GM23338 (cell line): ENCODE results near the gene ZSCAN2. TPM values are rescaled to one million over a fixed set of nuclear protein-coding genes. Genes with fewer than 3 reads are reported as not detected.

Source experiments
- ATAC-seq: fragments of 200-7000 bp; cut with Tn5 transposase; 3 replicates; pipeline ENCODE4 v1.9.1; 2020
- DNase-seq: peaks from one replicate; pipeline ENCODE4 v3.0.0-alpha.2; 2015; ENCODE audit warnings: low spot score
- H2AFZ ChIP-seq: fragments of 200-600 bp; sonication (generic); 2 replicates; pipeline ENCODE4 v1.8.0; 2016; ENCODE audit warnings: antibody characterized with exemption, mild to moderate bottlenecking, moderate library complexity
- H3F3A ChIP-seq: fragments of 200-600 bp; sonication (generic); replicated peaks from 2 replicates; pipeline ENCODE4 v1.8.0; 2017; ENCODE audit warnings: antibody characterized with exemption, mixed run types, low read depth
- H3K27ac ChIP-seq: fragments of 200-600 bp; sonication (generic); 2 replicates; pipeline ENCODE4 v1.6.1; 2016; ENCODE audit warnings: low read depth
- H3K27me3 ChIP-seq: fragments of 200-600 bp; sonication (generic); 2 replicates; pipeline ENCODE4 v1.8.0; 2016; ENCODE audit warnings: mild to moderate bottlenecking, mixed run types, moderate library complexity; ENCODE audit not compliant: insufficient read depth
- H3K36me3 ChIP-seq: fragments of 200-600 bp; sonication (generic); 2 replicates; pipeline ENCODE4 v1.8.0; 2016; ENCODE audit warnings: mild to moderate bottlenecking; ENCODE audit not compliant: insufficient read depth
- H3K4me1 ChIP-seq: fragments of 200-600 bp; sonication (generic); 2 replicates; pipeline ENCODE4 v1.8.0; 2016; ENCODE audit warnings: mild to moderate bottlenecking, moderate library complexity; ENCODE audit not compliant: insufficient read depth
- H3K4me2 ChIP-seq: fragments of 200-600 bp; sonication (generic); 2 replicates; pipeline ENCODE4 v1.7.1; 2017; ENCODE audit warnings: mixed run types
- H3K4me3 ChIP-seq: fragments of 200-600 bp; sonication (generic); 2 replicates; pipeline ENCODE4 v1.6.1; 2016; ENCODE audit warnings: mixed run types
- H3K79me2 ChIP-seq: fragments of 200-600 bp; sonication (generic); replicated peaks from 2 replicates; pipeline ENCODE4 v1.8.0; 2017; ENCODE audit warnings: mild to moderate bottlenecking; ENCODE audit not compliant: insufficient read depth
- H3K9me2 ChIP-seq: fragments of 200-600 bp; sonication (generic); 2 replicates; pipeline ENCODE4 v1.8.0; 2017; ENCODE audit not compliant: insufficient read depth
- H4K20me1 ChIP-seq: fragments of 200-600 bp; sonication (generic); replicated peaks from 2 replicates; pipeline ENCODE4 v1.8.0; 2017; ENCODE audit warnings: mild to moderate bottlenecking; ENCODE audit not compliant: insufficient read depth
- H3K27ac Mint-ChIP-seq: 2 replicates; pipeline ENCODE4 v1.8.0; 2020; ENCODE audit warnings: inconsistent platforms, mild to moderate bottlenecking, moderate library complexity, mixed read lengths
- H3K27me3 Mint-ChIP-seq: 3 replicates; pipeline ENCODE4 v1.8.0; 2022; ENCODE audit warnings: low read depth, mild to moderate bottlenecking, moderate library complexity, mixed read lengths, inconsistent platforms; ENCODE audit not compliant: insufficient read depth, poor library complexity
- H3K36me3 Mint-ChIP-seq: 3 replicates; pipeline ENCODE4 v1.8.0; 2021; ENCODE audit warnings: low read depth, mild to moderate bottlenecking, inconsistent platforms, moderate library complexity, mixed read lengths
- H3K4me1 Mint-ChIP-seq: 3 replicates; pipeline ENCODE4 v1.8.0; 2020; ENCODE audit warnings: mild to moderate bottlenecking, inconsistent platforms, mixed read lengths
- H3K4me3 Mint-ChIP-seq: 3 replicates; pipeline ENCODE4 v1.8.0; 2021; ENCODE audit warnings: moderate library complexity, mild to moderate bottlenecking, inconsistent platforms, mixed read lengths
- H3K9me3 Mint-ChIP-seq: 3 replicates; pipeline ENCODE4 v1.8.0; 2020; ENCODE audit warnings: moderate library complexity, mild to moderate bottlenecking, inconsistent platforms, mixed read lengths
- CREB1 ChIP-seq: fragments of 250-450 bp; sonication (Bioruptor Pico); IDR thresholded peaks from 2 replicates; pipeline ENCODE4 v1.5.0; 2020; ENCODE audit warnings: low read depth, mild to moderate bottlenecking, moderate library complexity
- ETS1 ChIP-seq: IDR thresholded peaks from 2 replicates; pipeline ENCODE4 v1.6.1; 2016; ENCODE audit warnings: antibody characterized with exemption
- EZH2 ChIP-seq: fragments of 200-600 bp; sonication (generic); IDR thresholded peaks from one replicate; pipeline ENCODE4 v1.8.0; 2017; ENCODE audit warnings: antibody characterized with exemption, mild to moderate bottlenecking, low read depth; ENCODE audit not compliant: unreplicated experiment
- EZH2phosphoT487 ChIP-seq: fragments of 200-600 bp; sonication (generic); IDR thresholded peaks from one replicate; pipeline ENCODE4 v1.8.1; 2018; ENCODE audit warnings: antibody characterized with exemption; ENCODE audit not compliant: unreplicated experiment
- JUNB ChIP-seq: IDR thresholded peaks from one replicate; pipeline ENCODE4 v1.6.1; 2016; ENCODE audit warnings: antibody characterized with exemption; ENCODE audit not compliant: unreplicated experiment
- NANOG ChIP-seq: IDR thresholded peaks from 2 replicates; pipeline ENCODE4 v1.6.1; 2016; ENCODE audit warnings: antibody characterized with exemption, borderline replicate concordance
- POLR2AphosphoS5 ChIP-seq: IDR thresholded peaks from 2 replicates; pipeline ENCODE4 v1.6.1; 2016; ENCODE audit warnings: antibody characterized with exemption, low read depth
- STAT1 ChIP-seq: IDR thresholded peaks from one replicate; pipeline ENCODE4 v1.6.1; 2016; ENCODE audit warnings: antibody characterized with exemption; ENCODE audit not compliant: unreplicated experiment
- ZNF114 ChIP-seq: fragments of 250-450 bp; sonication (Bioruptor Pico); IDR thresholded peaks from 2 replicates; pipeline ENCODE4 v1.5.0; 2020; ENCODE audit warnings: mild to moderate bottlenecking, moderate library complexity
- ZNF331 ChIP-seq: fragments of 250-450 bp; sonication (Bioruptor Pico); IDR thresholded peaks from 2 replicates; pipeline ENCODE4 v1.5.0; 2020; ENCODE audit warnings: low read depth, mild to moderate bottlenecking, moderate library complexity
- polyA plus RNA-seq: library from polyadenylated mRNA; unstranded; fragments of >200 nt; fragmentation: Nextera tagmentation; extraction: Ambion mirVana; gene quantifications from 2 replicates; pipeline ENCODE4 v1.2.1, GENCODE V29; 2016
- total RNA-seq: library from RNA; depleted of rRNA; stranded (reverse); fragments of >200 nt; shearing (Covaris generic); gene quantifications from 2 replicates; pipeline ENCODE4 v1.2.3, GENCODE V29; 2014
- TF ChIP-seq, protein P1 (sequence below): fragments of 250-450 bp; sonication (Bioruptor Pico); IDR thresholded peaks from 2 replicates; pipeline ENCODE4 v1.5.0; 2020; ENCODE audit warnings: mild to moderate bottlenecking, moderate library complexity
- TF ChIP-seq, protein P2 (sequence below), 2 experiments: fragments of 200-600 bp in 1 of 2; sonication (generic) in 1 of 2; conservative IDR thresholded peaks; 2 replicates each; pipeline versions ENCODE4 v1.5.1 to v1.6.1; 2016 to 2017; ENCODE audit warnings: antibody characterized with exemption in 2 of 2, low read depth in 2 of 2, mild to moderate bottlenecking in 2 of 2, moderate library complexity in 1 of 2
- TF ChIP-seq, protein P3 (sequence below): IDR thresholded peaks from one replicate; pipeline ENCODE4 v1.6.1; 2018; ENCODE audit warnings: antibody characterized with exemption; ENCODE audit not compliant: unreplicated experiment

Gene ZSCAN2
- total and polyA plus RNA-seq, 2 experiments from 2014 or later = 45.8 to 63.9 TPM

DNA sequence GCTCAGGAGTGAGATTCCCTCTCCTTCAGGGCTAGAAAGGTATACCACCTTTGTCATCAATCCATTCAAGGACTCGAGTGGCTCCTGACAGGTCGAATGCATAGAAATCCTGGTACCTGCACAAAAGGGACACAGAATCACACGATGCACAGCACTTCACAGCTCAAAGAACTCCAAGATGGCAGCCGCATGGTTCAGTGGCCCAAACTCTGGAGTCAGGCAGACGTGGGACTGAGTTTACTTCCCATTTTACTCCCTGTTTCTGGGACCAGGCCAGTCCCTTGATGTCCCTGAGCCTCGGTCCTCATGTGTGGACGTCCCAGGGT, 52.7 kb downstream of the ZSCAN2 start:
- H3F3A ChIP-seq = peaks cover 15% of the 10 kb centered on the region
- peaks cover 13% of the 10 kb centered on the region for H3K27me3 Mint-ChIP-seq
- H3K9me3 Mint-ChIP-seq = no peaks in the 10 kb centered on the region; the same call in 2 of the 3 replicates
- TF ChIP-seq ETS1 (no peak), NANOG (no peak), JUNB (no peak), EZH2phosphoT487 (no peak), STAT1 (no peak), ZNF331 (CRISPR knock-in tag) (no peak), CREB1 (CRISPR knock-in tag) (no peak), ZNF114 (no peak), POLR2AphosphoS5 (no peak), EZH2 (no peak)
- TF ChIP-seq, protein P1, sequence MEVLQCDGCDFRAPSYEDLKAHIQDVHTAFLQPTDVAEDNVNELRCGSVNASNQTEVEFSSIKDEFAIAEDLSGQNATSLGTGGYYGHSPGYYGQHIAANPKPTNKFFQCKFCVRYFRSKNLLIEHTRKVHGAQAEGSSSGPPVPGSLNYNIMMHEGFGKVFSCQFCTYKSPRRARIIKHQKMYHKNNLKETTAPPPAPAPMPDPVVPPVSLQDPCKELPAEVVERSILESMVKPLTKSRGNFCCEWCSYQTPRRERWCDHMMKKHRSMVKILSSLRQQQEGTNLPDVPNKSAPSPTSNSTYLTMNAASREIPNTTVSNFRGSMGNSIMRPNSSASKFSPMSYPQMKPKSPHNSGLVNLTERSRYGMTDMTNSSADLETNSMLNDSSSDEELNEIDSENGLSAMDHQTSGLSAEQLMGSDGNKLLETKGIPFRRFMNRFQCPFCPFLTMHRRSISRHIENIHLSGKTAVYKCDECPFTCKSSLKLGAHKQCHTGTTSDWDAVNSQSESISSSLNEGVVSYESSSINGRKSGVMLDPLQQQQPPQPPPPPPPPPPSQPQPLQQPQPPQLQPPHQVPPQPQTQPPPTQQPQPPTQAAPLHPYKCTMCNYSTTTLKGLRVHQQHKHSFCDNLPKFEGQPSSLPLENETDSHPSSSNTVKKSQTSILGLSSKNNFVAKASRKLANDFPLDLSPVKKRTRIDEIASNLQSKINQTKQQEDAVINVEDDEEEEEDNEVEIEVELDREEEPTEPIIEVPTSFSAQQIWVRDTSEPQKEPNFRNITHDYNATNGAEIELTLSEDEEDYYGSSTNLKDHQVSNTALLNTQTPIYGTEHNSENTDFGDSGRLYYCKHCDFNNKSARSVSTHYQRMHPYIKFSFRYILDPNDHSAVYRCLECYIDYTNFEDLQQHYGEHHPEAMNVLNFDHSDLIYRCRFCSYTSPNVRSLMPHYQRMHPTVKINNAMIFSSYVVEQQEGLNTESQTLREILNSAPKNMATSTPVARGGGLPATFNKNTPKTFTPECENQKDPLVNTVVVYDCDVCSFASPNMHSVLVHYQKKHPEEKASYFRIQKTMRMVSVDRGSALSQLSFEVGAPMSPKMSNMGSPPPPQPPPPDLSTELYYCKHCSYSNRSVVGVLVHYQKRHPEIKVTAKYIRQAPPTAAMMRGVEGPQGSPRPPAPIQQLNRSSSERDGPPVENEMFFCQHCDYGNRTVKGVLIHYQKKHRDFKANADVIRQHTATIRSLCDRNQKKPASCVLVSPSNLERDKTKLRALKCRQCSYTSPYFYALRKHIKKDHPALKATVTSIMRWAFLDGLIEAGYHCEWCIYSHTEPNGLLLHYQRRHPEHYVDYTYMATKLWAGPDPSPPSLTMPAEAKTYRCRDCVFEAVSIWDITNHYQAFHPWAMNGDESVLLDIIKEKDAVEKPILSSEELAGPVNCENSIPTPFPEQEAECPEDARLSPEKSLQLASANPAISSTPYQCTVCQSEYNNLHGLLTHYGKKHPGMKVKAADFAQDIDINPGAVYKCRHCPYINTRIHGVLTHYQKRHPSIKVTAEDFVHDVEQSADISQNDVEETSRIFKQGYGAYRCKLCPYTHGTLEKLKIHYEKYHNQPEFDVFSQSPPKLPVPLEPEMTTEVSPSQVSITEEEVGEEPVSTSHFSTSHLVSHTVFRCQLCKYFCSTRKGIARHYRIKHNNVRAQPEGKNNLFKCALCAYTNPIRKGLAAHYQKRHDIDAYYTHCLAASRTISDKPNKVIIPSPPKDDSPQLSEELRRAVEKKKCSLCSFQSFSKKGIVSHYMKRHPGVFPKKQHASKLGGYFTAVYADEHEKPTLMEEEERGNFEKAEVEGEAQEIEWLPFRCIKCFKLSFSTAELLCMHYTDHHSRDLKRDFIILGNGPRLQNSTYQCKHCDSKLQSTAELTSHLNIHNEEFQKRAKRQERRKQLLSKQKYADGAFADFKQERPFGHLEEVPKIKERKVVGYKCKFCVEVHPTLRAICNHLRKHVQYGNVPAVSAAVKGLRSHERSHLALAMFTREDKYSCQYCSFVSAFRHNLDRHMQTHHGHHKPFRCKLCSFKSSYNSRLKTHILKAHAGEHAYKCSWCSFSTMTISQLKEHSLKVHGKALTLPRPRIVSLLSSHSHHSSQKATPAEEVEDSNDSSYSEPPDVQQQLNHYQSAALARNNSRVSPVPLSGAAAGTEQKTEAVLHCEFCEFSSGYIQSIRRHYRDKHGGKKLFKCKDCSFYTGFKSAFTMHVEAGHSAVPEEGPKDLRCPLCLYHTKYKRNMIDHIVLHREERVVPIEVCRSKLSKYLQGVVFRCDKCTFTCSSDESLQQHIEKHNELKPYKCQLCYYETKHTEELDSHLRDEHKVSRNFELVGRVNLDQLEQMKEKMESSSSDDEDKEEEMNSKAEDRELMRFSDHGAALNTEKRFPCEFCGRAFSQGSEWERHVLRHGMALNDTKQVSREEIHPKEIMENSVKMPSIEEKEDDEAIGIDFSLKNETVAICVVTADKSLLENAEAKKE (CRISPR knock-in tag) = no peak
- TF ChIP-seq, protein P2, sequence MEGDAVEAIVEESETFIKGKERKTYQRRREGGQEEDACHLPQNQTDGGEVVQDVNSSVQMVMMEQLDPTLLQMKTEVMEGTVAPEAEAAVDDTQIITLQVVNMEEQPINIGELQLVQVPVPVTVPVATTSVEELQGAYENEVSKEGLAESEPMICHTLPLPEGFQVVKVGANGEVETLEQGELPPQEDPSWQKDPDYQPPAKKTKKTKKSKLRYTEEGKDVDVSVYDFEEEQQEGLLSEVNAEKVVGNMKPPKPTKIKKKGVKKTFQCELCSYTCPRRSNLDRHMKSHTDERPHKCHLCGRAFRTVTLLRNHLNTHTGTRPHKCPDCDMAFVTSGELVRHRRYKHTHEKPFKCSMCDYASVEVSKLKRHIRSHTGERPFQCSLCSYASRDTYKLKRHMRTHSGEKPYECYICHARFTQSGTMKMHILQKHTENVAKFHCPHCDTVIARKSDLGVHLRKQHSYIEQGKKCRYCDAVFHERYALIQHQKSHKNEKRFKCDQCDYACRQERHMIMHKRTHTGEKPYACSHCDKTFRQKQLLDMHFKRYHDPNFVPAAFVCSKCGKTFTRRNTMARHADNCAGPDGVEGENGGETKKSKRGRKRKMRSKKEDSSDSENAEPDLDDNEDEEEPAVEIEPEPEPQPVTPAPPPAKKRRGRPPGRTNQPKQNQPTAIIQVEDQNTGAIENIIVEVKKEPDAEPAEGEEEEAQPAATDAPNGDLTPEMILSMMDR (conservative IDR thresholded peaks at IDR 0.05; ENCODE audit: low read depth in 2 of 2) = no peak
- TF ChIP-seq, protein P3, sequence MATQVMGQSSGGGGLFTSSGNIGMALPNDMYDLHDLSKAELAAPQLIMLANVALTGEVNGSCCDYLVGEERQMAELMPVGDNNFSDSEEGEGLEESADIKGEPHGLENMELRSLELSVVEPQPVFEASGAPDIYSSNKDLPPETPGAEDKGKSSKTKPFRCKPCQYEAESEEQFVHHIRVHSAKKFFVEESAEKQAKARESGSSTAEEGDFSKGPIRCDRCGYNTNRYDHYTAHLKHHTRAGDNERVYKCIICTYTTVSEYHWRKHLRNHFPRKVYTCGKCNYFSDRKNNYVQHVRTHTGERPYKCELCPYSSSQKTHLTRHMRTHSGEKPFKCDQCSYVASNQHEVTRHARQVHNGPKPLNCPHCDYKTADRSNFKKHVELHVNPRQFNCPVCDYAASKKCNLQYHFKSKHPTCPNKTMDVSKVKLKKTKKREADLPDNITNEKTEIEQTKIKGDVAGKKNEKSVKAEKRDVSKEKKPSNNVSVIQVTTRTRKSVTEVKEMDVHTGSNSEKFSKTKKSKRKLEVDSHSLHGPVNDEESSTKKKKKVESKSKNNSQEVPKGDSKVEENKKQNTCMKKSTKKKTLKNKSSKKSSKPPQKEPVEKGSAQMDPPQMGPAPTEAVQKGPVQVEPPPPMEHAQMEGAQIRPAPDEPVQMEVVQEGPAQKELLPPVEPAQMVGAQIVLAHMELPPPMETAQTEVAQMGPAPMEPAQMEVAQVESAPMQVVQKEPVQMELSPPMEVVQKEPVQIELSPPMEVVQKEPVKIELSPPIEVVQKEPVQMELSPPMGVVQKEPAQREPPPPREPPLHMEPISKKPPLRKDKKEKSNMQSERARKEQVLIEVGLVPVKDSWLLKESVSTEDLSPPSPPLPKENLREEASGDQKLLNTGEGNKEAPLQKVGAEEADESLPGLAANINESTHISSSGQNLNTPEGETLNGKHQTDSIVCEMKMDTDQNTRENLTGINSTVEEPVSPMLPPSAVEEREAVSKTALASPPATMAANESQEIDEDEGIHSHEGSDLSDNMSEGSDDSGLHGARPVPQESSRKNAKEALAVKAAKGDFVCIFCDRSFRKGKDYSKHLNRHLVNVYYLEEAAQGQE = no peak
- peaks cover 37% of the 10 kb centered on the region for H3K36me3 Mint-ChIP-seq
- peaks cover 17% of the 10 kb centered on the region for H3K4me1 ChIP-seq
- peak overlapping the region; percentile 86 for H2AFZ ChIP-seq
- H3K27me3 ChIP-seq = peaks cover 12% of the 10 kb centered on the region
- peaks cover 23% of the 10 kb centered on the region; the same call in 1 of the 2 replicates for H3K36me3 ChIP-seq
- peak overlapping the region; percentile 97 for H3K27ac Mint-ChIP-seq
- peaks cover 17% of the 10 kb centered on the region; the same call in 2 of the 3 replicates for H3K4me1 Mint-ChIP-seq
- H3K9me2 ChIP-seq = no peaks in the 10 kb centered on the region
- H3K79me2 ChIP-seq = peaks cover 24% of the 10 kb centered on the region
- H3K4me2 ChIP-seq = peak overlapping the region; percentile 90
- DNase-seq = no peak
- peak overlapping the region; percentile 99 for H3K4me3 Mint-ChIP-seq
- no peak for ATAC-seq
- peaks cover 5% of the 10 kb centered on the region; the same call in 1 of the 2 replicates for H4K20me1 ChIP-seq
- peak overlapping the region; percentile 84 for H3K27ac ChIP-seq
- H3K4me3 ChIP-seq = peak overlapping the region; percentile 98
